H9 (cell line): ENCODE results near the gene EFCAB11. TPM values are rescaled to one million over a fixed set of nuclear protein-coding genes. Genes with fewer than 3 reads are reported as not detected.

Experiments used
- DNase-seq: peaks from one replicate; pipeline ENCODE4 v3.0.0-alpha.2; 2017
- H2AFZ ChIP-seq: one replicate; pipeline ENCODE4 v1.6.1; 2013; ENCODE audit warnings: mild to moderate bottlenecking, low read length, control low read depth, moderate library complexity
- H2AK5ac ChIP-seq: 2 replicates; pipeline ENCODE4 v1.6.1; 2013; ENCODE audit warnings: low read length, control low read depth, mixed read lengths; ENCODE audit not compliant: insufficient read length
- H2BK120ac ChIP-seq: one replicate; pipeline ENCODE4 v1.6.1; 2013; ENCODE audit warnings: low read depth, mild to moderate bottlenecking, low read length, control low read depth, inconsistent platforms; ENCODE audit not compliant: poor library complexity, severe bottlenecking
- H2BK12ac ChIP-seq: 2 replicates; pipeline ENCODE4 v1.6.1; 2013; ENCODE audit warnings: low read length, control low read depth, mixed read lengths, low read depth; ENCODE audit not compliant: insufficient read length
- H2BK15ac ChIP-seq: 2 replicates; pipeline ENCODE4 v1.6.1; 2013; ENCODE audit warnings: low read depth, low read length, control low read depth
- H2BK20ac ChIP-seq: one replicate; pipeline ENCODE4 v1.6.1; 2013; ENCODE audit warnings: low read depth, mild to moderate bottlenecking, low read length, control low read depth, inconsistent platforms; ENCODE audit not compliant: poor library complexity, severe bottlenecking
- H2BK5ac ChIP-seq: 2 replicates; pipeline ENCODE4 v1.6.1; 2013; ENCODE audit warnings: low read length, control low read depth, mixed read lengths; ENCODE audit not compliant: insufficient read length
- H3K14ac ChIP-seq: 2 replicates; pipeline ENCODE4 v1.6.1; 2013; ENCODE audit warnings: low read length, control low read depth; ENCODE audit not compliant: insufficient read depth
- H3K18ac ChIP-seq: 2 replicates; pipeline ENCODE4 v1.6.1; 2013; ENCODE audit warnings: low read depth, mild to moderate bottlenecking, mixed read lengths, low read length, control low read depth; ENCODE audit not compliant: insufficient read length
- H3K23ac ChIP-seq: 2 replicates; pipeline ENCODE4 v1.6.1; 2013; ENCODE audit warnings: low read length, control low read depth, mixed read lengths, low read depth; ENCODE audit not compliant: insufficient read length
- H3K23me2 ChIP-seq: 2 replicates; pipeline ENCODE4 v1.6.1; 2013; ENCODE audit warnings: low read depth, mild to moderate bottlenecking, mixed read lengths, low read length, control low read depth; ENCODE audit not compliant: insufficient read length, poor library complexity, severe bottlenecking
- H3K27ac ChIP-seq: 2 replicates; pipeline ENCODE4 v1.5.1; 2013; ENCODE audit warnings: low read length, control low read depth, mixed read lengths, low read depth; ENCODE audit not compliant: insufficient read length
- H3K27me3 ChIP-seq: 2 replicates; pipeline ENCODE4 v1.6.1; 2013; ENCODE audit warnings: low read length, control low read depth, inconsistent platforms; ENCODE audit not compliant: insufficient read depth
- H3K4ac ChIP-seq: 2 replicates; pipeline ENCODE4 v1.6.1; 2013; ENCODE audit warnings: low read depth, mild to moderate bottlenecking, control low read depth, inconsistent platforms, low read length, moderate library complexity
- H3K4me1 ChIP-seq: 2 replicates; pipeline ENCODE4 v1.6.1; 2013; ENCODE audit warnings: low read length, control low read depth, inconsistent platforms; ENCODE audit not compliant: insufficient read depth
- H3K4me2 ChIP-seq: 2 replicates; pipeline ENCODE4 v1.6.1; 2013; ENCODE audit warnings: low read length, control low read depth, mixed read lengths; ENCODE audit not compliant: insufficient read length, insufficient read depth
- H3K56ac ChIP-seq: 2 replicates; pipeline ENCODE4 v1.6.1; 2013; ENCODE audit warnings: low read depth, mild to moderate bottlenecking, mixed read lengths, low read length, control low read depth; ENCODE audit not compliant: insufficient read length
- H3K79me1 ChIP-seq: 2 replicates; pipeline ENCODE4 v1.6.1; 2013; ENCODE audit warnings: low read depth, mild to moderate bottlenecking, moderate library complexity, low read length, control low read depth, inconsistent platforms; ENCODE audit not compliant: insufficient read depth, poor library complexity, severe bottlenecking
- H3K79me2 ChIP-seq: 2 replicates; pipeline ENCODE4 v1.6.1; 2013; ENCODE audit warnings: low read length, control low read depth, inconsistent platforms; ENCODE audit not compliant: insufficient read depth
- H3K9ac ChIP-seq: 2 replicates; pipeline ENCODE4 v1.6.1; 2013; ENCODE audit warnings: low read length, control low read depth, mixed read lengths; ENCODE audit not compliant: insufficient read length; ENCODE audit errors: extremely low read depth
- H3K9me3 ChIP-seq: one replicate; pipeline ENCODE4 v1.6.1; 2013; ENCODE audit warnings: low read depth, low read length, inconsistent platforms; ENCODE audit not compliant: control insufficient read depth
- H3T11ph ChIP-seq: one replicate; pipeline ENCODE4 v1.6.1; 2013; ENCODE audit warnings: mild to moderate bottlenecking, low read length, control low read depth, inconsistent platforms
- H4K20me1 ChIP-seq: one replicate; pipeline ENCODE4 v1.6.1; 2013; ENCODE audit not compliant: control insufficient read depth, insufficient read length, insufficient read depth
- H4K5ac ChIP-seq: 2 replicates; pipeline ENCODE4 v1.6.1; 2013; ENCODE audit warnings: low read depth, mild to moderate bottlenecking, mixed read lengths, low read length, control low read depth; ENCODE audit not compliant: insufficient read length
- H4K8ac ChIP-seq: replicated peaks from 2 replicates; pipeline ENCODE4 v1.6.1; 2013; ENCODE audit warnings: low read length, control low read depth, mixed read lengths, low read depth; ENCODE audit not compliant: insufficient read length
- H4K91ac ChIP-seq: 2 replicates; pipeline ENCODE4 v1.6.1; 2013; ENCODE audit warnings: low read depth, mild to moderate bottlenecking, moderate library complexity, mixed read lengths, low read length, control low read depth; ENCODE audit not compliant: insufficient read length
- H3K27ac Mint-ChIP-seq, 3 experiments: 2 replicates in 2 of 3; 3 replicates in 1 of 3; pipeline ENCODE4 v1.8.0; 2020 to 2021; ENCODE audit warnings: mixed read lengths in 3 of 3, mild to moderate bottlenecking in 1 of 3, moderate library complexity in 1 of 3
- H3K27me3 Mint-ChIP-seq: 2 replicates; pipeline ENCODE4 v1.8.0; 2021; ENCODE audit warnings: low read depth, mild to moderate bottlenecking, moderate library complexity, mixed read lengths
- H3K36me3 Mint-ChIP-seq, 3 experiments: 2 replicates in 2 of 3; 3 replicates in 1 of 3; pipeline ENCODE4 v1.8.0; 2020 to 2021; ENCODE audit warnings: low read depth in 3 of 3, mixed read lengths in 3 of 3; ENCODE audit not compliant: insufficient read depth in 1 of 3
- H3K4me1 Mint-ChIP-seq, 2 experiments: 2 replicates each; pipeline ENCODE4 v1.8.0; 2020; ENCODE audit warnings: mixed read lengths in 2 of 2
- H3K4me3 Mint-ChIP-seq, 2 experiments: 2 replicates in 1 of 2; 3 replicates in 1 of 2; pipeline ENCODE4 v1.8.0; 2020 to 2021; ENCODE audit warnings: mild to moderate bottlenecking in 2 of 2, mixed read lengths in 2 of 2, moderate library complexity in 1 of 2
- H3K9me3 Mint-ChIP-seq, 2 experiments: 2 replicates in 1 of 2; 3 replicates in 1 of 2; pipeline ENCODE4 v1.8.0; 2020; ENCODE audit warnings: mild to moderate bottlenecking in 2 of 2, mixed read lengths in 2 of 2, moderate library complexity in 1 of 2
- total RNA-seq: library from RNA; stranded (reverse); gene quantifications from 2 replicates; pipeline ENCODE4 v1.2.1, GENCODE V29; 2021
- TF ChIP-seq, protein P1 (sequence below): fragments of 200-600 bp; sonication (generic); conservative IDR thresholded peaks from 3 replicates; pipeline ENCODE4 v1.8.0; 2021; ENCODE audit warnings: antibody characterized with exemption, mild to moderate bottlenecking

EFCAB11 gene
- total RNA-seq, 1 experiment from 2014 or later = 17.4 TPM

DNA sequence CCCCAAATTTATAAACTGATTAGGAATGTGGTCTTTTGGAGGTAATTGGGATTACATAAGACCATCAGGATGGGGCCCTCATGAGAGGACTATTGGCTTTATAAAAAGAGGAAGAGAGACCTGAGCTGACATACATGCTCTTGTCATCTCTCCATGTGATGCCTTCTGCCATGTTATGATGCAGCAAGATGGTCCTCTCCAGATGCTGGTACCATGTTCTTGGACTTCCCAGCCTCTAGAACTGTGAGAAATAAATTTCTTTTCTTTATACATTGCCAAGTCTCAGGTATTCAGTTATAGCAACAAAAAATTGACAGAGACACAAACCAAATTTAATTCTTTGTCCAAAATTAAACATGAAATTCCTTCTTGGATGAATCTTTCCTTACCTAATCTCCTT, 92.9 kb downstream of the EFCAB11 start:
- H4K5ac ChIP-seq = no peak overlapping the region
- no peak overlapping the region for H3K18ac ChIP-seq
- H4K20me1 ChIP-seq = no peaks in the 10 kb centered on the region
- no peak overlapping the region for H4K8ac ChIP-seq
- no peak overlapping the region for H2BK15ac ChIP-seq
- peaks cover 0 to 2% of the 10 kb centered on the region in 2 experiments; a peak in 2 of 5 replicates for H3K9me3 Mint-ChIP-seq
- no peak overlapping the region for H3K27ac Mint-ChIP-seq
- H3K4ac ChIP-seq = no peak overlapping the region
- H2AFZ ChIP-seq = no peak overlapping the region
- H4K91ac ChIP-seq = no peak overlapping the region
- no peak overlapping the region for H2BK120ac ChIP-seq
- no peaks in the 10 kb centered on the region for H3K27me3 ChIP-seq
- H3K79me2 ChIP-seq = no peaks in the 10 kb centered on the region
- H3K9me3 ChIP-seq = no peaks in the 10 kb centered on the region
- H3K36me3 Mint-ChIP-seq = peaks cover 0 to 5% (median 3%) of the 10 kb centered on the region in 3 experiments; a peak in 1 of 7 replicates
- H3T11ph ChIP-seq = no peak overlapping the region
- DNase-seq = no peak
- no peak overlapping the region for H2BK12ac ChIP-seq
- no peak overlapping the region for H3K9ac ChIP-seq
- no peaks in the 10 kb centered on the region for H3K4me1 Mint-ChIP-seq
- H3K23me2 ChIP-seq = no peaks in the 10 kb centered on the region
- no peak overlapping the region for H3K56ac ChIP-seq
- no peak overlapping the region for H2BK5ac ChIP-seq
- H3K4me1 ChIP-seq = no peaks in the 10 kb centered on the region
- no peak overlapping the region for H3K27ac ChIP-seq
- TF ChIP-seq, protein P1, sequence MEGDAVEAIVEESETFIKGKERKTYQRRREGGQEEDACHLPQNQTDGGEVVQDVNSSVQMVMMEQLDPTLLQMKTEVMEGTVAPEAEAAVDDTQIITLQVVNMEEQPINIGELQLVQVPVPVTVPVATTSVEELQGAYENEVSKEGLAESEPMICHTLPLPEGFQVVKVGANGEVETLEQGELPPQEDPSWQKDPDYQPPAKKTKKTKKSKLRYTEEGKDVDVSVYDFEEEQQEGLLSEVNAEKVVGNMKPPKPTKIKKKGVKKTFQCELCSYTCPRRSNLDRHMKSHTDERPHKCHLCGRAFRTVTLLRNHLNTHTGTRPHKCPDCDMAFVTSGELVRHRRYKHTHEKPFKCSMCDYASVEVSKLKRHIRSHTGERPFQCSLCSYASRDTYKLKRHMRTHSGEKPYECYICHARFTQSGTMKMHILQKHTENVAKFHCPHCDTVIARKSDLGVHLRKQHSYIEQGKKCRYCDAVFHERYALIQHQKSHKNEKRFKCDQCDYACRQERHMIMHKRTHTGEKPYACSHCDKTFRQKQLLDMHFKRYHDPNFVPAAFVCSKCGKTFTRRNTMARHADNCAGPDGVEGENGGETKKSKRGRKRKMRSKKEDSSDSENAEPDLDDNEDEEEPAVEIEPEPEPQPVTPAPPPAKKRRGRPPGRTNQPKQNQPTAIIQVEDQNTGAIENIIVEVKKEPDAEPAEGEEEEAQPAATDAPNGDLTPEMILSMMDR = no peak
- no peaks in the 10 kb centered on the region for H3K79me1 ChIP-seq
- H3K14ac ChIP-seq = no peak overlapping the region
- H3K4me3 Mint-ChIP-seq = no peak overlapping the region
- H3K4me2 ChIP-seq = no peak overlapping the region
- no peak overlapping the region for H2BK20ac ChIP-seq
- no peak overlapping the region for H2AK5ac ChIP-seq
- H3K23ac ChIP-seq = no peak overlapping the region
- no peaks in the 10 kb centered on the region for H3K27me3 Mint-ChIP-seq
